Measurements from ENCODE around the gene ANP32B.

- TF ChIP-seq, protein P1, sequence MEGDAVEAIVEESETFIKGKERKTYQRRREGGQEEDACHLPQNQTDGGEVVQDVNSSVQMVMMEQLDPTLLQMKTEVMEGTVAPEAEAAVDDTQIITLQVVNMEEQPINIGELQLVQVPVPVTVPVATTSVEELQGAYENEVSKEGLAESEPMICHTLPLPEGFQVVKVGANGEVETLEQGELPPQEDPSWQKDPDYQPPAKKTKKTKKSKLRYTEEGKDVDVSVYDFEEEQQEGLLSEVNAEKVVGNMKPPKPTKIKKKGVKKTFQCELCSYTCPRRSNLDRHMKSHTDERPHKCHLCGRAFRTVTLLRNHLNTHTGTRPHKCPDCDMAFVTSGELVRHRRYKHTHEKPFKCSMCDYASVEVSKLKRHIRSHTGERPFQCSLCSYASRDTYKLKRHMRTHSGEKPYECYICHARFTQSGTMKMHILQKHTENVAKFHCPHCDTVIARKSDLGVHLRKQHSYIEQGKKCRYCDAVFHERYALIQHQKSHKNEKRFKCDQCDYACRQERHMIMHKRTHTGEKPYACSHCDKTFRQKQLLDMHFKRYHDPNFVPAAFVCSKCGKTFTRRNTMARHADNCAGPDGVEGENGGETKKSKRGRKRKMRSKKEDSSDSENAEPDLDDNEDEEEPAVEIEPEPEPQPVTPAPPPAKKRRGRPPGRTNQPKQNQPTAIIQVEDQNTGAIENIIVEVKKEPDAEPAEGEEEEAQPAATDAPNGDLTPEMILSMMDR (IDR thresholded peaks at IDR 0.05 in 4 of 5, conservative IDR thresholded peaks at IDR 0.05 in 1 of 5): no peak
- no peak for TF ChIP-seq POLR2A (IDR thresholded peaks at IDR 0.05)
Measured at GRCh38 chr9:98064623-98065392, 81.7 kb downstream of the ANP32B start.

All from gastrocnemius medialis (tissue), 4 donors.